Tibial artery (tissue), 4 donors: Measurements from ENCODE around the gene NTN3.
"Not testable (repeated sequence)": the region's sequence is repeated elsewhere in the genome, so short reads cannot be mapped to it uniquely, and the experiment has no call there.

Experiments used
- DNase-seq, 2 donors: peaks; one replicate each; pipeline ENCODE4 v3.0.0-alpha.2; 2019
- H3K27ac ChIP-seq, 2 donors: fragments of 200-600 bp; sonication (generic) in 1 of 2; 1 replicate in 1 of 2; 2 replicates in 1 of 2; pipeline ENCODE4 v1.5.1; 2018 to 2019; ENCODE audit warnings: mild to moderate bottlenecking in 1 of 2
- H3K27me3 ChIP-seq, 2 donors: fragments of 200-600 bp; sonication (generic) in 1 of 2; one replicate each; pipeline versions ENCODE4 v1.5.1 to v1.6.0; 2016 to 2019
- H3K36me3 ChIP-seq, 3 donors: fragments of 200-600 bp; sonication (generic) in 2 of 3; one replicate each; pipeline ENCODE4 v1.5.1; 2016 to 2019; ENCODE audit warnings: mild to moderate bottlenecking in 2 of 3
- H3K4me1 ChIP-seq, 4 donors: fragments of 200-600 bp; sonication (generic) in 2 of 4; 1 replicate in 3 of 4; 2 replicates in 1 of 4; pipeline ENCODE4 v1.5.1; 2016 to 2019
- H3K4me3 ChIP-seq, 2 donors: fragments of 200-600 bp; sonication (generic) in 1 of 2; 1 replicate in 1 of 2; 2 replicates in 1 of 2; pipeline ENCODE4 v1.5.1; 2018 to 2019; ENCODE audit warnings: mild to moderate bottlenecking in 2 of 2
- H3K9me3 ChIP-seq, 3 donors: fragments of 200-600 bp; sonication (generic) in 1 of 3; one replicate each; pipeline ENCODE4 v1.5.1; 2016 to 2019
- intact Hi-C: fragments of 100-400 bp; cut with DNase I; formaldehyde crosslinking; loops from one replicate; pipeline ENCODE4 v1.15.0; 2023; ENCODE audit warnings: low total_unique reads
- TF ChIP-seq, protein P1 (sequence below), 2 experiments: fragments of 200-600 bp in 1 of 2; fragments of 450-650 bp in 1 of 2; IDR thresholded peaks; one replicate each; pipeline ENCODE4 v1.5.1; 2017 to 2019; ENCODE audit warnings: antibody characterized with exemption in 2 of 2, mild to moderate bottlenecking in 1 of 2, moderate library complexity in 1 of 2

NTN3 gene

GRCh38 chr16:2475413-2476344 lies 4.6 kb downstream of the NTN3 start:
- Histone ChIP-seq H3K27me3 (peaks cover 6 to 29% of the 10 kb centered on the region in 2 donors), H3K9me3 (no peaks in the 10 kb centered on the region), H3K4me1 (peaks cover 6 to 49% (median 38%) of the 10 kb centered on the region in 4 donors), H3K4me3 (peak overlapping the region; percentile 74 to 78), H3K36me3 (no peaks in the 10 kb centered on the region), H3K27ac (peak overlapping the region in 1 of 2 donors; percentile 44)
- intact Hi-C loops: loop anchor here (10.0 kb wide), 1 partner anchor 131 kb away; the partner anchor contains the start of gene ABCA3
- TF ChIP-seq, protein P1, sequence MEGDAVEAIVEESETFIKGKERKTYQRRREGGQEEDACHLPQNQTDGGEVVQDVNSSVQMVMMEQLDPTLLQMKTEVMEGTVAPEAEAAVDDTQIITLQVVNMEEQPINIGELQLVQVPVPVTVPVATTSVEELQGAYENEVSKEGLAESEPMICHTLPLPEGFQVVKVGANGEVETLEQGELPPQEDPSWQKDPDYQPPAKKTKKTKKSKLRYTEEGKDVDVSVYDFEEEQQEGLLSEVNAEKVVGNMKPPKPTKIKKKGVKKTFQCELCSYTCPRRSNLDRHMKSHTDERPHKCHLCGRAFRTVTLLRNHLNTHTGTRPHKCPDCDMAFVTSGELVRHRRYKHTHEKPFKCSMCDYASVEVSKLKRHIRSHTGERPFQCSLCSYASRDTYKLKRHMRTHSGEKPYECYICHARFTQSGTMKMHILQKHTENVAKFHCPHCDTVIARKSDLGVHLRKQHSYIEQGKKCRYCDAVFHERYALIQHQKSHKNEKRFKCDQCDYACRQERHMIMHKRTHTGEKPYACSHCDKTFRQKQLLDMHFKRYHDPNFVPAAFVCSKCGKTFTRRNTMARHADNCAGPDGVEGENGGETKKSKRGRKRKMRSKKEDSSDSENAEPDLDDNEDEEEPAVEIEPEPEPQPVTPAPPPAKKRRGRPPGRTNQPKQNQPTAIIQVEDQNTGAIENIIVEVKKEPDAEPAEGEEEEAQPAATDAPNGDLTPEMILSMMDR (IDR thresholded peaks at IDR 0.05): no peak
- DNase-seq: no peak

DNA sequence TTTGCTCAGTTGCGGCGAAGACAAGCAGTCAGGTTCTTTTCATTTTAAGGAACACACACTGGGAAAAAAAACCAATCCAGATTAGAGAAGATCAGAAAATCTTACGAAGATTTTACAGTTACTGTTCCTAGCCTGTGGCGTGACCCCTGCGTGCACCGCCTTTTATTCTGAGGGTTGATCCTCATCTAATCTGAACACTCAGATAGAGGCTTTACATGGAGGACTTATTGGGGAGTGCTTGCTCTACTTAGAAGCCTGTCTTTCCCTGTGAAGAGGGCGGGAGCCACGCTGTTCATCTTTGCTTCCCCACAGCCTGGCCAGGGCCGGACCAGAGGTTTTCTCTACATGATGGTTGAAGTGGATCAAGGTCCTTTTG lies 5.2 kb downstream of the NTN3 start:
- H3K4me1 ChIP-seq: peaks cover 0 to 42% (median 32%) of the 10 kb centered on the region in 4 donors

GRCh38 chr16:2476741-2477140 lies 5.6 kb downstream of the NTN3 start:
- H3K4me1 ChIP-seq: peaks cover 0 to 38% (median 28%) of the 10 kb centered on the region in 4 donors
- H3K4me3 ChIP-seq: no peak overlapping the region
- TF ChIP-seq, protein P1 (IDR thresholded peaks at IDR 0.05): no peak
- H3K36me3 ChIP-seq: no peaks in the 10 kb centered on the region
- DNase-seq: no peak
- H3K9me3 ChIP-seq: no peaks in the 10 kb centered on the region
- intact Hi-C loops: loop anchor here (10.0 kb wide), 1 partner anchor 132 kb away; the partner anchor contains the start of gene ABCA3
- no peak overlapping the region for H3K27ac ChIP-seq
- peaks cover 0 to 19% of the 10 kb centered on the region in 2 donors for H3K27me3 ChIP-seq

More for the DNA sequence above, 5.2 kb downstream of the NTN3 start:
- Histone ChIP-seq H3K4me3 (no peak overlapping the region), H3K9me3 (no peaks in the 10 kb centered on the region), H3K36me3 (no peaks in the 10 kb centered on the region), H3K27me3 (peaks cover under 1 to 23% of the 10 kb centered on the region in 2 donors), H3K27ac (no peak overlapping the region)
- TF ChIP-seq, protein P1 (IDR thresholded peaks at IDR 0.05): no peak
- intact Hi-C loops: loop anchor here (10.0 kb wide), 1 partner anchor 132 kb away; the partner anchor contains the start of gene ABCA3
- DNase-seq: no peak

- peaks cover 0 to 13% of the 10 kb centered on the region in 2 donors for H3K27me3 ChIP-seq
- H3K4me3 ChIP-seq: no peak overlapping the region
- H3K4me1 ChIP-seq: peaks cover 0 to 37% (median 26%) of the 10 kb centered on the region in 4 donors
- H3K9me3 ChIP-seq: no peaks in the 10 kb centered on the region
- TF ChIP-seq, protein P1 (IDR thresholded peaks at IDR 0.05): no peak
- no peak for DNase-seq
- no peaks in the 10 kb centered on the region for H3K36me3 ChIP-seq
- no peak overlapping the region for H3K27ac ChIP-seq
- intact Hi-C loops: loop anchor here (10.0 kb wide), 1 partner anchor 133 kb away; the partner anchor contains the start of gene ABCA3
These were observed 6.2 kb downstream of the NTN3 start for GRCh38 chr16:2477327-2477726.

GRCh38 chr16:2478279-2478678 lies 7.2 kb downstream of the NTN3 start:
- no peaks in the 10 kb centered on the region for H3K9me3 ChIP-seq
- peaks cover 0 to 3% of the 10 kb centered on the region in 2 donors for H3K27me3 ChIP-seq
- no peak overlapping the region for H3K27ac ChIP-seq
- TF ChIP-seq, protein P1 (IDR thresholded peaks at IDR 0.05): no peak
- intact Hi-C loops: loop anchor here (10.0 kb wide), 1 partner anchor 133 kb away; the partner anchor contains the start of gene ABCA3
- peaks cover 0 to 39% (median 27%) of the 10 kb centered on the region in 4 donors for H3K4me1 ChIP-seq
- no peaks in the 10 kb centered on the region for H3K36me3 ChIP-seq
- H3K4me3 ChIP-seq: no peak overlapping the region
- DNase-seq: no peak

GRCh38 chr16:2479996-2480395 lies 8.9 kb downstream of the NTN3 start:
- intact Hi-C loops: loop anchor here (10.0 kb wide), 1 partner anchor 135 kb away; the partner anchor contains the start of gene ABCA3
- not testable (repeated sequence) for H3K9me3 ChIP-seq, H3K4me3 ChIP-seq, H3K27ac ChIP-seq, DNase-seq, H3K36me3 ChIP-seq, H3K27me3 ChIP-seq
- H3K4me1 ChIP-seq: peaks cover 0 to 39% (median 16%) of the 10 kb centered on the region in 4 donors
